Measurements from ENCODE around the gene GPAT3.
"Not testable (repeated sequence)": the region's sequence is repeated elsewhere in the genome, so short reads cannot be mapped to it uniquely, and the experiment has no call there.

The GPAT3 gene

GRCh38 chr4:83613994-83614393 lies 78.1 kb downstream of the GPAT3 start:
- TF ChIP-seq CTCF (IDR thresholded peaks at IDR 0.05; ENCODE audit: extremely low read depth, missing control alignments): no peak
- no peak for DNase-seq (ENCODE audit: low spot score)

GRCh38 chr4:83616252-83616651 lies 80.3 kb downstream of the GPAT3 start:
- DNase-seq (ENCODE audit: low spot score): no peak
- no peak for TF ChIP-seq CTCF (IDR thresholded peaks at IDR 0.05; ENCODE audit: extremely low read depth, missing control alignments)

- no peak for DNase-seq (ENCODE audit: low spot score)
- no peak for TF ChIP-seq CTCF (IDR thresholded peaks at IDR 0.05; ENCODE audit: extremely low read depth, missing control alignments)
Observed at GRCh38 chr4:83617371-83618035, 81.6 kb downstream of the GPAT3 start.

- no peak for DNase-seq (ENCODE audit: low spot score)
- no peak for TF ChIP-seq CTCF (IDR thresholded peaks at IDR 0.05; ENCODE audit: extremely low read depth, missing control alignments)
Observed at GRCh38 chr4:83618431-83618830, 82.5 kb downstream of the GPAT3 start.

GRCh38 chr4:83618991-83619645 lies 83.2 kb downstream of the GPAT3 start:
- no peak for TF ChIP-seq CTCF (IDR thresholded peaks at IDR 0.05; ENCODE audit: extremely low read depth, missing control alignments)
- DNase-seq (ENCODE audit: low spot score): no peak

GRCh38 chr4:83622127-83622526 lies 86.2 kb downstream of the GPAT3 start:
- DNase-seq (ENCODE audit: low spot score): not testable (repeated sequence)

GRCh38 chr4:83625821-83626220 lies 89.9 kb downstream of the GPAT3 start:
- TF ChIP-seq CTCF (IDR thresholded peaks at IDR 0.05; ENCODE audit: extremely low read depth, missing control alignments): no peak
- no peak for DNase-seq (ENCODE audit: low spot score)

Measured in GM20000 (cell line).